ENCODE data around the gene ZC3H10.

GRCh38 chr12:56150563-56150962 is 32.5 kb downstream of the ZC3H10 start:
- TF ChIP-seq EZH2 (IDR thresholded peaks at IDR 0.05; ENCODE audit: low read depth, low read length, severe bottlenecking) (no peak), CTCF (IDR thresholded peaks at IDR 0.05; ENCODE audit: control extremely low read depth in 1 of 3, insufficient read depth in 1 of 3, low read depth in 1 of 3, low read length in 3 of 3) (no peak), ZNF274 (IDR thresholded peaks at IDR 0.05; ENCODE audit: borderline replicate concordance, extremely low read depth, low read length) (no peak), POLR2A (IDR thresholded peaks at IDR 0.05; ENCODE audit: control extremely low read depth in 1 of 2, low read depth in 2 of 2, low read length in 2 of 2) (no peak), RFX5 (IDR thresholded peaks at IDR 0.05; ENCODE audit: borderline replicate concordance, low read depth, low read length) (no peak), MAX (IDR thresholded peaks at IDR 0.05) (no peak)

Data from H1 (cell line).